ENCODE results near the gene IL2RG.

Gene IL2RG

DNA sequence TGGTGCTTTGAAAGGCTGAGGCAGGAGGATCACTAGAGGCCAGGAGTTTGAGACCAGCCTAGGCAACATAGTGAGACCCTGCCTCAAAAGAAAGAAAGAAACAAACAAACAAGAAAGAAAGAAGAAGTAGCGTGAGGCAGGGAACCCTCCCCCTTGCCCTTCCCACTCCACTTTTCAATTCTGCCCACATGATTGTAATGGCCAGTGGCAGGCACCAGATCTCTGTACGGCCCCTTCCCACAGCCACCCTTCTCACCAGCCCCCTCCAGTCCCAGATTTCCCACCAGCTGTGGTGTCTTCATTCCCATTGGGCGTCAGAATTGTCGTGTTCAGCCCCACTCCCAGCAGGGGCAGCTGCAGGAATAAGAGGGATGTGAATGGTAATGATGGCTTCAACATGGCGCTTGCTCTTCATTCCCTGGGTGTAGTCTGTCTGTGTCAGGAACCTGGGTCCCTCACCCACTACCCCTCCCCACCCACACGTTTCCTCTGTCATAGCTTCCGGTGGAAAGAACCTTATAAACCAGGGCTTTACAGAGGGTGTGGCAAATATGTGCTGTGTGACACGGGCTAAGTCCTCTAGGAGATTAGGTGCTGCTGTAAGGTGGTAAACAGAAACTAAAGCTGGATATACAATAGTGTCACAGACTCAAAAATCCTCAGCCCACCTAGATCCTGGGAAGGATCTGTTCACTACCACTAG, at the start of gene IL2RG:
Gene IL2RG, minus strand, starts transcription at position 437 of the 703 bp plus-strand sequence. Its CDS starts 38 bp downstream, at position 399.
- peak within 1 kb of the TSS; percentile 67 to 86 for H3K4me3 ChIP-seq (ENCODE audit: low read depth in 1 of 2, low read length in 1 of 2)

DNA sequence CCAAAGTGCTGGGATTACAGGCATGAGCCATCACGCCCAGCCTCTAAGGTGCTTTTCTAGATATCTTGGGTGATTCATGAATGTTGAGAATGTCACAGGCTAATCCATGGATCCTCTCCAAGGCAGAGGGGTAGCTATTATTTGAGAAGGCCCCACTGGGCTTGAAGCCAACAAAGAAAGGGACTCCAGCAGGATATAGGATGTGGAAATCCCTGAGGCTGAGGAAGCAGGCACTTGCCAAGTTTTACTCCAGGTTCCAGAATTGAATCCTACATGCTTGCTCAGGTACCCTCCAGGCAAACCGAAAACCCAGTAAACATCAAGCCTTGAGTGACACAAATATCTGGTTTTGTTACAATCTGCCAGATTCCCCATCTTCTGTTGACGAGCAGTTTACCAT, 49.1 kb upstream of the IL2RG start:
- no peak overlapping the region for H3K27ac ChIP-seq
- no peak overlapping the region for H3K4me3 ChIP-seq (ENCODE audit: low read depth in 1 of 2, low read length in 1 of 2)
- TF ChIP-seq, protein P1, sequence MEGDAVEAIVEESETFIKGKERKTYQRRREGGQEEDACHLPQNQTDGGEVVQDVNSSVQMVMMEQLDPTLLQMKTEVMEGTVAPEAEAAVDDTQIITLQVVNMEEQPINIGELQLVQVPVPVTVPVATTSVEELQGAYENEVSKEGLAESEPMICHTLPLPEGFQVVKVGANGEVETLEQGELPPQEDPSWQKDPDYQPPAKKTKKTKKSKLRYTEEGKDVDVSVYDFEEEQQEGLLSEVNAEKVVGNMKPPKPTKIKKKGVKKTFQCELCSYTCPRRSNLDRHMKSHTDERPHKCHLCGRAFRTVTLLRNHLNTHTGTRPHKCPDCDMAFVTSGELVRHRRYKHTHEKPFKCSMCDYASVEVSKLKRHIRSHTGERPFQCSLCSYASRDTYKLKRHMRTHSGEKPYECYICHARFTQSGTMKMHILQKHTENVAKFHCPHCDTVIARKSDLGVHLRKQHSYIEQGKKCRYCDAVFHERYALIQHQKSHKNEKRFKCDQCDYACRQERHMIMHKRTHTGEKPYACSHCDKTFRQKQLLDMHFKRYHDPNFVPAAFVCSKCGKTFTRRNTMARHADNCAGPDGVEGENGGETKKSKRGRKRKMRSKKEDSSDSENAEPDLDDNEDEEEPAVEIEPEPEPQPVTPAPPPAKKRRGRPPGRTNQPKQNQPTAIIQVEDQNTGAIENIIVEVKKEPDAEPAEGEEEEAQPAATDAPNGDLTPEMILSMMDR (IDR thresholded peaks at IDR 0.05), result no peak
- H3K4me1 ChIP-seq (ENCODE audit: control insufficient read depth in 1 of 2, insufficient read depth in 1 of 2, low read depth in 1 of 2, low read length in 1 of 2), result peaks cover 9 to 12% of the 10 kb centered on the region in 2 experiments
- H3K9me3 ChIP-seq, result no peaks in the 10 kb centered on the region
- H3K27me3 ChIP-seq, result no peaks in the 10 kb centered on the region
- peaks cover 13% of the 10 kb centered on the region for H3K36me3 ChIP-seq

More for the DNA sequence above, at the start of gene IL2RG:
- peak within 1 kb of the TSS; percentile 96 for H3K27ac ChIP-seq
- H3K4me1 ChIP-seq (ENCODE audit: control insufficient read depth in 1 of 2, insufficient read depth in 1 of 2, low read depth in 1 of 2, low read length in 1 of 2), result peaks cover 45 to 58% of the 10 kb centered on the region in 2 experiments
- no peaks in the 10 kb centered on the region for H3K27me3 ChIP-seq
- no peaks in the 10 kb centered on the region for H3K9me3 ChIP-seq
- TF ChIP-seq, protein P1 (IDR thresholded peaks at IDR 0.05), result no peak
- peaks cover 17% of the 10 kb centered on the region for H3K36me3 ChIP-seq

DNA sequence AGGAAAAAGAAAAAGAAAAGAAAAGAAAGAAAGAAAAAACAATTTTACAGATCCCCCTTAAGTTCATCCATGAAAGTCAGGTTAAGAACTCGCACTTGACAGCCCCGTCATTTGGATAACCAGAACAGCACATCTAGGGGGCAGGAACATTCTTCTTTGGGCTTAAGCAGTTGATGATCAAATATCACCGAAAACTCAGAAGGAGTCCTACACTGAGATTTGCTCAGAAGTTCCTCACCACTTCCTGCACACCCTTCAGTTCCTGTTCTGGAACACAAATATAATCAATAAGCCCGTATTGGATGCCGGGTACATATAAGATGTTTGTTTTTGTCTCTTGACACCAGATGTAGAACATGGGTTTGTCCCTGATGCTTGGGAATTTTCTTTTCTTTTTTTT, 48.0 kb upstream of the IL2RG start:
- Histone ChIP-seq H3K9me3 (no peaks in the 10 kb centered on the region), H3K27ac (no peak overlapping the region), H3K36me3 (peaks cover 13% of the 10 kb centered on the region), H3K4me3 (ENCODE audit: low read depth in 1 of 2, low read length in 1 of 2) (no peak overlapping the region), H3K4me1 (ENCODE audit: control insufficient read depth in 1 of 2, insufficient read depth in 1 of 2, low read depth in 1 of 2, low read length in 1 of 2) (peaks cover 9 to 12% of the 10 kb centered on the region in 2 experiments), H3K27me3 (no peaks in the 10 kb centered on the region)
- TF ChIP-seq, protein P1 (IDR thresholded peaks at IDR 0.05), result no peak

DNA sequence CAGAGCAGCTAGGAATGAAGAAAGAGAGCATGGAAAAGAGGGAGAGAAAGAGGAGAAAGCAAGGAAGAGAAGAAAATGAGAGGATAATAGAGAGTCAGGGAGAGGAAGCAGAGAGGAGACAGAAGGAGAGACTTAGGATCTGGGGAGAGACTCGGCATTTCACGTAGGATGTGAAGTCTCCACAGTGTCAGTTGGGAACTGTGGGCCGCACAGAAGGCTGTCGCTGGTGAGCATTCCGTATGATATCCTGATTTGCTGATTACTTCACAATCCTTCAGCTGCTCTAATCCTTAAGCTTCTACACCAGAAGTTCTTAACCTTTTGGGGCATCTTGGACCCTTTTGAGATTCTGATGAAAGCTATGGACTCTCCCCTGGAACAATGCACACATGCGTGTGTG, 47.2 kb upstream of the IL2RG start:
- Histone ChIP-seq H3K4me3 (ENCODE audit: low read depth in 1 of 2, low read length in 1 of 2) (no peak overlapping the region), H3K36me3 (peaks cover 13% of the 10 kb centered on the region), H3K27ac (no peak overlapping the region), H3K9me3 (no peaks in the 10 kb centered on the region), H3K4me1 (ENCODE audit: control insufficient read depth in 1 of 2, insufficient read depth in 1 of 2, low read depth in 1 of 2, low read length in 1 of 2) (peaks cover 8 to 9% of the 10 kb centered on the region in 2 experiments), H3K27me3 (no peaks in the 10 kb centered on the region)
- TF ChIP-seq, protein P1 (IDR thresholded peaks at IDR 0.05), result no peak

DNA sequence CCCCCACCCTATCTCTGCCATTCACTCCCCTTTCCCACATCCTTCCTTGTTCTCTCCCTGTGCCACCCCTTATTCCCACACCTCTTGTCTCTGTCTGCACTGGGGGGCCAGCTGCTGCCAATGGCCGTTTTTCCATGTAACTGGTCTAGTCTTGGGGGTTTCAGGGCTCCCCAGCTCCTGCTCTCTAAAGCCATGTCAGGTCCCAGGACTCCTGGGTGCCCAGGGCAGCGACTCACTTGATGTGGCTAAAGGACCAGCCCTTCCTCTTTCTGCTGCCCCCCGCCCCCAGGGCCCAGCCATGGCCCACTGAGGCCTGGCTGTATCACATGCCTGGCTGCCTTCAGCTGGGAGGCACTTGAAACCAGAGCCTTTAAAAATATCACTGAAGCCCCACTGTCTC, 43.3 kb upstream of the IL2RG start:
- Histone ChIP-seq H3K36me3 (peaks cover 13% of the 10 kb centered on the region), H3K4me1 (ENCODE audit: control insufficient read depth in 1 of 2, insufficient read depth in 1 of 2, low read depth in 1 of 2, low read length in 1 of 2) (no peaks in the 10 kb centered on the region), H3K9me3 (no peaks in the 10 kb centered on the region), H3K27ac (no peak overlapping the region), H3K27me3 (no peaks in the 10 kb centered on the region), H3K4me3 (ENCODE audit: low read depth in 1 of 2, low read length in 1 of 2) (no peak overlapping the region)
- TF ChIP-seq, protein P1 (IDR thresholded peaks at IDR 0.05), result no peak
